K562 (cell line): Measurements from ENCODE around the gene MEA1. TPM values are rescaled to one million over a fixed set of nuclear protein-coding genes. Genes with fewer than 3 reads are reported as not detected.

Source experiments
- CXXC5 ChIP-seq: fragments of 250-450 bp; sonication (Bioruptor Pico); IDR thresholded peaks from 2 replicates; pipeline ENCODE4 v1.8.0; 2022; ENCODE audit warnings: inconsistent platforms, mild to moderate bottlenecking, moderate library complexity
- EP300 ChIP-seq: IDR thresholded peaks from 2 replicates; pipeline ENCODE4 v1.6.1; 2012; ENCODE audit warnings: low read length, improper control_type of control experiment
- HMBOX1 ChIP-seq: sonication (generic); IDR thresholded peaks from 2 replicates; pipeline ENCODE4 v1.6.1; 2016
- IRF2 ChIP-seq: sonication (generic); formaldehyde crosslinking; IDR thresholded peaks from 2 replicates; pipeline ENCODE4 v1.8.1; 2022; ENCODE audit warnings: mild to moderate bottlenecking, missing genetic modification reagents
- MCM3 ChIP-seq: fragments of 450-650 bp; IDR thresholded peaks from 2 replicates; pipeline ENCODE4 v1.6.1; 2016
- NFIX ChIP-seq: fragments of 250-450 bp; sonication (Bioruptor Pico); IDR thresholded peaks from 2 replicates; pipeline ENCODE4 v1.4.0; 2020; ENCODE audit warnings: low read depth, mild to moderate bottlenecking, moderate library complexity
- NR2C2 ChIP-seq, 2 experiments: fragments of 200-800 bp in 1 of 2; sonication (Bioruptor generic) in 1 of 2; sonication (generic) in 1 of 2; formaldehyde crosslinking in 1 of 2; IDR thresholded peaks; 2 replicates each; pipeline versions ENCODE4 v1.6.1 to v1.8.0; 2016 to 2022; ENCODE audit warnings: mild to moderate bottlenecking in 1 of 2, missing compliant biosample characterization in 1 of 2, missing genetic modification characterization in 1 of 2, missing genetic modification reagents in 1 of 2
- PHB2 ChIP-seq: fragments of 450-650 bp; IDR thresholded peaks from 2 replicates; pipeline ENCODE4 v1.6.1; 2017; ENCODE audit warnings: low read depth
- SMARCC2 ChIP-seq: fragments of 450-650 bp; IDR thresholded peaks from 2 replicates; pipeline ENCODE4 v1.6.1; 2017; ENCODE audit warnings: antibody characterized with exemption, moderate library complexity, mild to moderate bottlenecking, low read depth
- SMARCE1 ChIP-seq: fragments of 450-650 bp; IDR thresholded peaks from 2 replicates; pipeline ENCODE4 v1.7.1; 2016; ENCODE audit warnings: mild to moderate bottlenecking
- ZNF449 ChIP-seq: fragments of 250-450 bp; sonication (Bioruptor Pico); IDR thresholded peaks from 2 replicates; pipeline ENCODE4 v1.8.0; 2022; ENCODE audit warnings: moderate library complexity, mild to moderate bottlenecking, inconsistent platforms
- ZNF76 ChIP-seq: fragments of 250-450 bp; sonication (Bioruptor Pico); IDR thresholded peaks from 2 replicates; pipeline ENCODE4 v1.4.0; 2020; ENCODE audit warnings: mild to moderate bottlenecking, moderate library complexity, borderline replicate concordance
- polyA plus RNA-seq, 8 experiments: library from polyadenylated mRNA; depleted of rRNA in 4 of 8; stranded (reverse) in 5 of 8; unstranded in 3 of 8; fragments of >200 nt; fragmentation: Nextera tagmentation in 2 of 8; fragmentation: Illumina TruSeq in 1 of 8; extraction: Ambion mirVana in 2 of 8; extraction: Trizol in 1 of 8; gene quantifications; 2 replicates each; pipeline versions ENCODE4 v1.2.1 to v1.2.3, GENCODE V29; 2011 to 2014; ENCODE audit warnings: inconsistent platforms in 1 of 8, missing spikeins in 1 of 8
- total RNA-seq, 7 experiments: library from RNA; depleted of rRNA in 6 of 7; stranded (reverse); fragments of >200 nt in 6 of 7; fragmentation: Illumina TruSeq in 2 of 7; extraction: Trizol in 2 of 7; gene quantifications; 2 replicates each; pipeline versions ENCODE4 v1.2.1 to v1.2.3, GENCODE V29; 2011 to 2021; ENCODE audit warnings: low replicate concordance in 1 of 7
- TF ChIP-seq, protein P1 (sequence below), 2 experiments: fragments of 450-650 bp; formaldehyde crosslinking in 1 of 2; IDR thresholded peaks; 2 replicates each; pipeline versions ENCODE4 v1.4.0 to v1.6.1; 2014 to 2020; ENCODE audit warnings: mild to moderate bottlenecking in 2 of 2, borderline replicate concordance in 1 of 2, low read depth in 1 of 2
- TF ChIP-seq, protein P2 (sequence below): IDR thresholded peaks from 2 replicates; pipeline ENCODE4 v1.6.1; 2012; ENCODE audit warnings: low read depth, low read length, improper control_type of control experiment, borderline replicate concordance

MEA1 gene
- total and polyA plus RNA-seq, 9 of the 15 experiments (the other 6 are each of a cell fraction or from before 2014, with no cell fraction given): 86.8 to 210 (median 152) TPM

GRCh38 chr6:42970871-42971612 is 42.7 kb downstream of the MEA1 start (continued):
- TF ChIP-seq, protein P1, sequence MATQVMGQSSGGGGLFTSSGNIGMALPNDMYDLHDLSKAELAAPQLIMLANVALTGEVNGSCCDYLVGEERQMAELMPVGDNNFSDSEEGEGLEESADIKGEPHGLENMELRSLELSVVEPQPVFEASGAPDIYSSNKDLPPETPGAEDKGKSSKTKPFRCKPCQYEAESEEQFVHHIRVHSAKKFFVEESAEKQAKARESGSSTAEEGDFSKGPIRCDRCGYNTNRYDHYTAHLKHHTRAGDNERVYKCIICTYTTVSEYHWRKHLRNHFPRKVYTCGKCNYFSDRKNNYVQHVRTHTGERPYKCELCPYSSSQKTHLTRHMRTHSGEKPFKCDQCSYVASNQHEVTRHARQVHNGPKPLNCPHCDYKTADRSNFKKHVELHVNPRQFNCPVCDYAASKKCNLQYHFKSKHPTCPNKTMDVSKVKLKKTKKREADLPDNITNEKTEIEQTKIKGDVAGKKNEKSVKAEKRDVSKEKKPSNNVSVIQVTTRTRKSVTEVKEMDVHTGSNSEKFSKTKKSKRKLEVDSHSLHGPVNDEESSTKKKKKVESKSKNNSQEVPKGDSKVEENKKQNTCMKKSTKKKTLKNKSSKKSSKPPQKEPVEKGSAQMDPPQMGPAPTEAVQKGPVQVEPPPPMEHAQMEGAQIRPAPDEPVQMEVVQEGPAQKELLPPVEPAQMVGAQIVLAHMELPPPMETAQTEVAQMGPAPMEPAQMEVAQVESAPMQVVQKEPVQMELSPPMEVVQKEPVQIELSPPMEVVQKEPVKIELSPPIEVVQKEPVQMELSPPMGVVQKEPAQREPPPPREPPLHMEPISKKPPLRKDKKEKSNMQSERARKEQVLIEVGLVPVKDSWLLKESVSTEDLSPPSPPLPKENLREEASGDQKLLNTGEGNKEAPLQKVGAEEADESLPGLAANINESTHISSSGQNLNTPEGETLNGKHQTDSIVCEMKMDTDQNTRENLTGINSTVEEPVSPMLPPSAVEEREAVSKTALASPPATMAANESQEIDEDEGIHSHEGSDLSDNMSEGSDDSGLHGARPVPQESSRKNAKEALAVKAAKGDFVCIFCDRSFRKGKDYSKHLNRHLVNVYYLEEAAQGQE (IDR thresholded peaks at IDR 0.05; ENCODE audit: borderline replicate concordance): 0 out of 2 replicates have a peak, but pooled peaks have one; percentile 1
- TF ChIP-seq, protein P1 (CRISPR knock-in tag; IDR thresholded peaks at IDR 0.05; ENCODE audit: low read depth): no peak
- TF ChIP-seq SMARCC2 (peak; percentile 94), SMARCE1 (peak; percentile 97), NFIX (no peak), IRF2 (CRISPR knock-in tag) (no peak), CXXC5 (CRISPR knock-in tag) (no peak), EP300 (0 out of 2 replicates have a peak, but pooled peaks have one; percentile 3), PHB2 (no peak), HMBOX1 (peak; percentile 97), ZNF76 (0 out of 2 replicates have a peak, but pooled peaks have one; percentile 59), NR2C2 (CRISPR knock-in tag; IDR thresholded peaks at IDR 0.05) (no peak), NR2C2 (tag; IDR thresholded peaks at IDR 0.05) (0 out of 2 replicates have a peak, but pooled peaks have one; percentile 24), ZNF449 (no peak), MCM3 (no peak)
- TF ChIP-seq, protein P2, sequence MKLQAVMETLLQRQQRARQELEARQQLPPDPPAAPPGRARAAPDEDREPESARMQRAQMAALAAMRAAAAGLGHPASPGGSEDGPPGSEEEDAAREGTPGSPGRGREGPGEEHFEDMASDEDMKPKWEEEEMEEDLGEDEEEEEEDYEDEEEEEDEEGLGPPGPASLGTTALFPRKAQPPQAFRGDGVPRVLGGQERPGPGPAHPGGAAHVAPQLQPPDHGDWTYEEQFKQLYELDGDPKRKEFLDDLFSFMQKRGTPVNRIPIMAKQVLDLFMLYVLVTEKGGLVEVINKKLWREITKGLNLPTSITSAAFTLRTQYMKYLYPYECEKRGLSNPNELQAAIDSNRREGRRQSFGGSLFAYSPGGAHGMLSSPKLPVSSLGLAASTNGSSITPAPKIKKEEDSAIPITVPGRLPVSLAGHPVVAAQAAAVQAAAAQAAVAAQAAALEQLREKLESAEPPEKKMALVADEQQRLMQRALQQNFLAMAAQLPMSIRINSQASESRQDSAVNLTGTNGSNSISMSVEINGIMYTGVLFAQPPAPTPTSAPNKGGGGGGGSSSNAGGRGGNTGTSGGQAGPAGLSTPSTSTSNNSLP: peak; percentile 81; the same call in 1 of the 2 replicates
